GM18519 (cell line): ENCODE measurements around the gene TMCO4.
"Not testable (repeated sequence)": the region's sequence is repeated elsewhere in the genome, so short reads cannot be mapped to it uniquely, and the experiment has no call there.

ENCODE experiments used
- ATAC-seq: cut with Tn5 transposase; IDR thresholded peaks from one replicate; pipeline ENCODE4 v1.9.1; 2021; ENCODE audit warnings: mild to moderate bottlenecking, moderate library complexity; ENCODE audit not compliant: unreplicated experiment, low FRiP score

The TMCO4 gene

DNA sequence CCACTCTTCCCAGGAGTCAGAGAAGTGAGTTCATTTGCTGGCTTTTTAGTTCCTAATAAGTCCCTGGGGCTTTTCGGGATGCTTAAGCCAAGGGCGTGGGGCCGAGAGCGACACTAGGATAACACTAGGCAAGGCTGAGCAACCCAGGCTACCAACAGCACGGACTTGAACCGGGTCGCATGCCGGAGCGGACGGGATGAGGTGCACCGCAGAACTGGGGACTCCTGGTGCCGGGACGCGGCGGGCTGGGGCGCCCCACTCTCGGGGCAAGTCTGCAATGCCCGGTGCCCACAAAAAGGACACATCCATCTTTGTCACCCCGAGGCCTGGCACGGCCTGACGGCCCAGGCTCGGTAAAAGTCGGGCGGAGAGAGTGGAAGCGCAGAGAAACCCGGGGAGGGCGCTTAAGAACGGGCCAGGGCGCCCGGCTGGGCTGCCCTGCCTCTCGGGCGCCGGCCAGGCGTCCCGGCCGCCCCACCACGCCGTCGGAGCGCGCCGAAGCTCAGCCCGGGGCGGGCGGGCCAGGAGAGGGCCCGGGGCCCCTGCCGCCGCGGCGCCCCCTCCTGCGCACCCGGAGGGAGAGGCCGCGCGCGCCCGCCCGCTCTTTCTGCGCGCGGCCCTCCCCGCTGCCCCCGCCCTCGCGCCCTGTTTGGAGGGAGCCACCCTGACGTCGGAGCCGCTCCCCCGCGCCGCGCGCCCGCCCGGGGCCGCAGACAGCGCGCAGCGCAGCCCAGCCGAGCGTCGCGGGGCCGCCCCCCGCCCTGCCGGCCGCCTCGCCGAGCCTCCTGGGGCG, 155.9 kb downstream of the TMCO4 start, which contains the start of gene NBL1:
Gene NBL1 (plus strand): TSS at position 710 of the 793 bp plus-strand sequence. CDS start 10,720 bp downstream, outside the sequence.
- ATAC-seq, result no peak

DNA sequence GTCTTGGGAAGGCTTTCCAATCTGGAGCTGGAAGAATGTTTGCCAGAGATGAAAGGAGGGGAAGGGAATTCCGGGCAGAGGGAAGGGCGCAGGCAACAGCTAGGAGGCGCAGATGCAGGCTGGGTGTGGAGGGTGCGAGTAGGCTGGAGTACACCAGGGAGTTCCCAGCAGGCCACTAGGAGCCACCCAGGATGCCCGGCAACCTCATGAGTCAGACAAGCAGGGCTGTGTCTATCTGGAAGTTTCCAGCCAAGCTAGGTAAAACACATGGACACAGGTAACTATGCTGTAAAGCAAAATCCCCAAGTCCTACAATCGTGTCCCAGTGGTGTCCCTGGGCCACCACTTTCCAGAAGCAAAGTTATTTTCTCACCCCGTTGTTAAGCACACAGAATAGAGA, 156.6 kb downstream of the TMCO4 start:
- no peak for ATAC-seq

DNA sequence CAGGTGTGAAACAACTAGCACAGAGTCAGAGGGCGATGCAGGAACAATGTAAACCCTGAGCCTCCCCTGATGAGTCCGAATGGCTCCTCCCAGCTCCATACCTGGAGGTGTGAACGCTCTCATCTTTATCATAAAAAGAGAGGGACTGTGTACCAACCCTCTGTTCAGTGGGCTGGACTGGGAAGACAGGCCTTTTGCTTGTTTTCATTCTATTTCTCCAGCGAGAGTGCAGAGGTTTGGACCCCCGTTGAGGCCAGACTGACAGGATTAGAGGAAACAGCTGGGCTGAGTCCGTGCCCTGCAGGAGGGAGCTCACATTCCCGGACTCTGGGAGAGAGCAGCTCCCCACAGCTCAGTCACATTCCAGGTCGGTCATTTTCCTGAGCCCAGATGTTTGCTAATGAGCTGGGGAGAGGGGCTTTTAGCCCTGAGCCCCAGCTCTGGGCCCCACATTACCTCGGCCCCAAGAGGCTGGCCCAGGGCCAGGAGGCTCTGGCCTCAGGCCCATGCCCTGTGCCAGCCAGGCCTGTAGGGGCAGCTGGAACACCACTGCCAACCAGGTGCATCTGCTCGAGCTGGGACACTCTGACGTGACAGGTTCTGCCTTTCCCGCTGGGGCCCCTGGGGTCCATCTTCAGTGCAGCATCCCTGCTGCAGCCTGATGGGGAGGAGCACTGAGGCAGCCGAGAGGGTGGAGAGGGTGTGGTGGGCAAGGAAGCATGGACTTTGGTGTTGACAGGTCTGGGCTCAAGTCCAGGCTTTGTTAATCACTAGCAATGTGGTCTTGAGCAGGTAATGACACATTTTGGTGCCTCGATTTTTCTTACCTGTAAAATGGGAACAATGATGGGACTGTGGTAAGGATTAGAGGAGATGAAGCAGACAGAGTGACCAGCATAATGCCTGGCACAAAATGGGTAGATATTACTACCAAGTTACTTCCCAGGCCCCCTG, 159.1 kb downstream of the TMCO4 start:
- no peak for ATAC-seq

DNA sequence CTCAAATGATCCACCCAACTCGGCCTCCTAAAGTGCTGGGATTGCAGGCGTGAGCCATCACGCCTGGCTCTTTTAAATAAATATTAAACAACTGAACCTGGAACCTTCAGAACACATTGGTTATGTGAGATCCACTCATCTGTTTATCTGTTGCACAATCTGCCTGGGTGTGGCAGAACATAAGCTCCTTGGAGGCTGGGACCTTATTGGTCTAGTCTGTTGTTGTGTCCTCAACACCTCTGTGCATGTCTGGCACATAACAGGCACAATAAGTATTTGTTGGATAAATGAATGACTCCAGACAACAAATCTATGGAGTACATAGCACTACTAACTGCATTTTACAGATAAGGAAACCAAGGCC, 159.7 kb downstream of the TMCO4 start:
- ATAC-seq, result no peak

DNA sequence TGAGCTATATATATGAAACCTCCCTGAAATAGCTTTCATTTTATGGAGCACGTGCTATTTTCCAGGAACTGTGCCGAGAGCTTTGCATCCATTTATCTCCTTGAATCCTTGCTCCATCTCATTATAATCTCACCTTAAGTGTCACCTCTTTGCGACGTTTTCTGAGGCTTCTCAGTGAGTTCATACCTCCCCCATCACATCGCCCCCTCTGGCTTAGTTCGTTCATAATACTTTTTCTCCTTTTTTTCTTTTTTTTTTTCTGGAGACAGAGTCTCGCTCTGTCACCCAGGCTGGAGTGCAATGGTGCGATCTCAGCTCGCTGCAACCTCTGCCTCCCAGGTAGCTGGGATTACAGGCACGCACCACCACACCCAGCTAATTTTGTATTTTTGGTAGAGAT, 160.5 kb downstream of the TMCO4 start:
- ATAC-seq, result not testable (repeated sequence)

DNA sequence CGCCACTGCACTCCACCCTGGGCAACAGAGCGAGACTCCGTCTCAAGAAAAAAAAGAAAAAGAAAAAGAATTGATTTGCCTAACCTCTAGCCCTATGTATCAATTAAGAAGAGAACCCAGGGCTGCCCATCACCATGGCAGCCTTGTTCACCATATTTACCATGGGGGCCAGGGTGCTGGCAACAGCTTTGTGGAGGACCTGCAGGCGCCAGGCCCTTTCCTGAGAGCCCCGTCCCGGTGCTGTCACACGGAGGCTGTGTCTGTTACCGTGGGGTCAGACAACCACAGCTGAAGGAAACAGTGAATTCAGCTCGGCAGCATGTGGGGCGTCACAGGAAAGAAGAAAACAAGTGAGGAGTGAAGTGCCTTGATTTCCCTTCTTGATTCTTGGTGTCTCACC, 162.1 kb downstream of the TMCO4 start:
- no peak for ATAC-seq

DNA sequence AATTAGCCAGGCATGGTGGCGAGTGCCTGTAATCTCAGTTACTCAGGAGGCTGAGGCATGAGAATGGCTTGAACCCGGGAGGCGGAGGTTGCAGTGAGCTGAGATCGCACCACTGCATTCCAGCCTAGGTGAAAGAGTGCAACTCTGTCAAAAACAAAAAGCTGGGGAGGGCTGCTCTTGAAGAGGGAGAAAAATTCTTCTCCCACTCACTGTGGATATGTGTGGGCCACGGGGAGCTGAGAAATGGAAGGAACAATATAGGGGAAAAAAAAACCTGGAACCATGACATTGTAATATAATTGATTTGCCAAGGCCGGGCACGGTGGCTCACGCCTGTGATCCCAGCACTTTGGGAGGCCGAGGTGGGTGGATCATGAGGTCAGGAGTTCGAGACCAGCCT, 163.0 kb downstream of the TMCO4 start:
- ATAC-seq, result not testable (repeated sequence)

DNA sequence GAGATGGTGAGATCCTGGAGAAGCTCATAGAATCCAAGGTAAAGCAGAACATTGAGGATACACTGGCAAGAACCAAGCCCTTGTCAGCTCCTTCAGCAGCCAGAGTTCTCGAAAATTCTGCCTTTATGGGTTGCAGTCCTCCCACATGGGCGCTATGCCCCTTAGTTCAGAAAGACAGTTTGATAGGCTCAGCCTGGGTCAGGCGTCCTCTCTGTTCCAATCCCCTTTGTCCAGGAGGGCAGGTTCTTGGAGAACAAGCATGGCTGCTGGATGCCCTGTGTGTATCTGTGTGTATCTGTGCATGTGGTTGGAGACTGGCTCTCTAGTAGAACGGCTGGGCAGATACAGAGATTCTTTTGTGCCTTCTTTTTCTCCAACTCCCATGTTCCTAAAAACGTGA, 163.7 kb downstream of the TMCO4 start:
- no peak for ATAC-seq

DNA sequence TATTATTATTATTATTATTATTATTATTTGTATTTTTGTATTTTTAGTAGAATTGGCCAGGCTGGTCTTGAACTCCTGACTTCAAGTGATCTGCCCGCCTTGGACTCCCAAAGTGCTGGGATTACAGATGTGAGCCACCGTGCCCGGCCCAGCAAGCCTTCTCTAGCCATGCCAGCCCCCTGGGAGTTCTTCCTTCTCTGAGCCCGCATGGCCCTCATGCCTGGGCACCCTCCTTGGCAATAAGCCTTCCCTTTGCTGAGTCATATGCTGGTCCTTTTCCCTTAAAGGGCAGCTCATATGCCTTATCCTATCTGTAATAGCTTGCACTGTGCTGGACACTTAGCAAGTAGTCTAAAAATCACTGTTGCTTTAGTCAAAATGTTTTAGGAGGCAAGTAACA, 164.1 kb downstream of the TMCO4 start:
- ATAC-seq, result no peak

DNA sequence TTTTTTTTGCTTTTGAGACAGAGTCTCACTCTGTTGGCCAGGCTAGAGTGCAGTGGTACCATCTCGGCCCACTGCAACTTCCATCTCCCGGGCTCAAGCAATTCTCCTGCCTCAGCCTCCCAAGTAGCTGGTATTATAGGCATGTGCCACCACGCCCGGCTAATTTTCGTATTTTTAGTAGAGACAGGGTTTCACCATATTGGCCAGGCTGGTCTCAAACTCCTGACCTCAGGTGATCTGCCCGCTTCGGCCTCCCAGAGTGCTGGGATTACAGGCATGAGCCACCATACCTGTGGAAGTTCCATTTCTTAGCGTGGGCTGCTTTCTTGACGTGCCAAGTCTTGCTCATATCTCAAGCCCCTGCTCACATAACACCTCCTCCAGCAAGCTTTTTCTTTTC, 164.7 kb downstream of the TMCO4 start:
- ATAC-seq, result not testable (repeated sequence)

DNA sequence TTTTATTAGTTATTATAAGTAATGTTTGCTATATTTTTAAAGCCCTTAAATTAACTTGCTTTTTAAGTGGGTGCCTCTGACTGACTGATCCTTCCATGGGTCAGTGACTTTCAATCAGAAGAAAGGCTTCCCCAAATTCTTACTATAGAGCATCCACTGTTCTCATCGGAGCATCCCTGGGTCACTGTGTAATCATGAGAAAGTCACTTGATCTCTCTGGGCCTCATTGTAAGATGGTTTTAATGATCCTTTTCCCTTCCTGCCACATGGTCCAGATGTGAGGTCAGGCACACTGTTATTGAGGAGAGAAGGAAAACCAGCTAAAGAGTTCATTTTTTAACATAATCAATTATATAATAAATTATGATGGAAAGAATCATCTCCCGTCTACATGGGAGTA, 166.6 kb downstream of the TMCO4 start:
- no peak for ATAC-seq
